ENCODE measurements around the gene TRAIP.
A peak's percentile ranks its signal among the peaks of the same experiment; 100 is the strongest.
"Not testable (repeated sequence)": the region's sequence is repeated elsewhere in the genome, so short reads cannot be mapped to it uniquely, and the experiment has no call there.

Gene TRAIP

GRCh38 chr3:49790626-49791411 is 65.5 kb downstream of the TRAIP start:
- no peak for DNase-seq

GRCh38 chr3:49788056-49788455 is 68.3 kb downstream of the TRAIP start:
- DNase-seq = no peak

- no peak for DNase-seq
Measured at GRCh38 chr3:49787536-49787935, 68.8 kb downstream of the TRAIP start.

GRCh38 chr3:49787182-49787464 is 69.2 kb downstream of the TRAIP start:
- DNase-seq = no peak

GRCh38 chr3:49786357-49787181 is 69.8 kb downstream of the TRAIP start, which contains the start of gene IP6K1:
Gene IP6K1 (minus strand): TSS chr3:49786542. CDS start chr3:49748040, 38,502 bp downstream.
- DNase-seq = peak; percentile 98 to 99 (median 98)

GRCh38 chr3:49785565-49786356 is 70.6 kb downstream of the TRAIP start:
- no peak for DNase-seq

- not testable (repeated sequence) for DNase-seq
Measured at GRCh38 chr3:49782277-49782676, 74.1 kb downstream of the TRAIP start.

GRCh38 chr3:49781415-49782199 is 74.8 kb downstream of the TRAIP start:
- no peak for DNase-seq

GRCh38 chr3:49780975-49781365 is 75.4 kb downstream of the TRAIP start:
- not testable (repeated sequence) for DNase-seq

GRCh38 chr3:49780080-49780974 is 76.0 kb downstream of the TRAIP start:
- no peak for DNase-seq

GRCh38 chr3:49779358-49780079 is 76.8 kb downstream of the TRAIP start:
- no peak for DNase-seq
